ENCODE results near the gene UMAD1.

UMAD1 gene

GRCh38 chr7:7750571-7751242 lies 110.2 kb downstream of the UMAD1 start:
- H3K4me1 Mint-ChIP-seq = peaks cover 12% of the 10 kb centered on the region
- H3K27ac Mint-ChIP-seq = no peak overlapping the region

DNA sequence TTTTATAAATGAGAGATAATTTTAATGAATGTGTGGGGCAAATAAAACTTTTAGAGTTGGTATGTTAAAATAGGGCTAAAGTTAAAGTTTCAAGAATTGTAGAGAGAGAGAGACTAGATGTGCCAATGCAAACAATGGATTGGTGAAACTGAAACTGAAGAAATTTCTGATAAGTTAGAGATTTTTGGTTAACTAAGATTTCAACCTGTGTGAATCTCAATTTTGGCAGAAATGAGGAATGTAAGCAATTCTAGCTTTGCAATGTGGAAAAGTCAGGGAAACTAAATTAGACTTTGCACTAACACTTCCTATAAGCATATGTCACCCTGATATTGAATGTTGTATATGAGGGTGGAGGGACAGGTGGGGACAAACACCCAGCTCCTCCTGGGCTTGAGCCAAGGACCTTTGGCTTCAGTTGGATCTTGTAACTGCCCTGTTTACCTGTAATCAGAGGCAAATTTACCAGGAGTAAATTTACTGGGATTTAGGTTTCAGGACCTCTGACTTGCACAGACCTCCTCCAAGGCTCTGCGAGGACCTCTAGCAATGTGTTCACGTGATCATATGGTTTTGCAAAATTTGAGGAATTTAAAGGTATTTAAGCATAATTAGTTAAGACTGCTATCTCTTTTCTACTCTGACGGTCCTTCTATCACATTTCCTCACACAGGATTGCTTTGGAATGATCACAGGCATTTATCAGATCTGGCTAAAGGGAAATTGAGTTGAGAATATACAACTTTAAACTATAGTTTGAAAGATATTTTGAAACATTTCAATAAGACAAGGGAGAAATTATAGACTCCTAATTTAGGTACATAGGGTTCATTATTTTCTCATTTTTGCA lies 110.9 kb downstream of the UMAD1 start:
- Mint-ChIP-seq H3K27me3 (no peaks in the 10 kb centered on the region), H3K27ac (no peak overlapping the region), H3K9me3 (no peaks in the 10 kb centered on the region), H3K36me3 (peaks cover 7% of the 10 kb centered on the region), H3K4me3 (no peak overlapping the region), H3K4me1 (peaks cover 9% of the 10 kb centered on the region)

More at GRCh38 chr7:7750571-7751242, 110.2 kb downstream of the UMAD1 start:
- H3K27me3 Mint-ChIP-seq = no peaks in the 10 kb centered on the region
- H3K9me3 Mint-ChIP-seq = no peaks in the 10 kb centered on the region
- no peak overlapping the region for H3K4me3 Mint-ChIP-seq
- H3K36me3 Mint-ChIP-seq = peaks cover 7% of the 10 kb centered on the region

GRCh38 chr7:7756577-7756976 lies 116.0 kb downstream of the UMAD1 start:
- H3K9me3 Mint-ChIP-seq = no peaks in the 10 kb centered on the region

GRCh38 chr7:7757576-7757975 lies 117.0 kb downstream of the UMAD1 start:
- Mint-ChIP-seq H3K27ac (no peak overlapping the region), H3K4me1 (peaks cover 20% of the 10 kb centered on the region), H3K36me3 (peaks cover 4% of the 10 kb centered on the region), H3K4me3 (no peak overlapping the region), H3K9me3 (no peaks in the 10 kb centered on the region), H3K27me3 (no peaks in the 10 kb centered on the region)

More at GRCh38 chr7:7756577-7756976, 116.0 kb downstream of the UMAD1 start:
- Mint-ChIP-seq H3K4me3 (no peak overlapping the region), H3K4me1 (peaks cover 10% of the 10 kb centered on the region), H3K36me3 (peaks cover 4% of the 10 kb centered on the region), H3K27ac (no peak overlapping the region), H3K27me3 (no peaks in the 10 kb centered on the region)

DNA sequence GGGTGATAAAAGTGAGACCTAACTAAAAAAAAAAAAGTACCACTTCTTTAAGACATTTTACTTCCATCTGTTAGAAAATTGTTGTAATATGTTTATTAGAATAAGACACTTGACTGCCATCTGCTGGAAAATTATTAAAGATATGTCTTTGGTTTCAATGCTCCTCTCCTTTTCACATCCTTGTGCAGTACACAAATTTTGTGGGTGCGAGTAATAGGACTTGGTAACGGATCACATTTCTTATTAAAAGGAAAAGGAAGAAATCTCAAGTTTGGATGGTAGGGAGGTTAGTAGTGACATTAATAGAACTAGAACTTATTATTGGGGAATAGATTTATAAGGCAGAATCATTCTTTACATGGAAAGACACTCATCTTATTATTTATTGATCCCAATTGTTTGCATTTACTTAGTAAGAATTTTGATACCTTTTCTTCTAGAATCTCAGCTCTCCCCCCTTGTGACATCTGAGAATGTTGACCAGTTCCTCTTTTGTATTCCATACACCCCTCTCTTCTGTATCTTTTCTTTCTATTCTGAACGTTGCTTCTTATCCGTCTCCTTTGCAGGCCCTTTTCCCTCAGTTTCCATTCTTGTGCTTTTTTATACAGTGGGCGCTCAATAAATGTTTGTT lies 120.9 kb downstream of the UMAD1 start:
- Mint-ChIP-seq H3K27me3 (no peaks in the 10 kb centered on the region), H3K27ac (peak overlapping the region; percentile 92), H3K4me3 (peak overlapping the region; percentile 88), H3K4me1 (peaks cover 47% of the 10 kb centered on the region), H3K36me3 (no peaks in the 10 kb centered on the region), H3K9me3 (no peaks in the 10 kb centered on the region)

- Mint-ChIP-seq H3K27me3 (no peaks in the 10 kb centered on the region), H3K4me3 (peak overlapping the region; percentile 88), H3K36me3 (no peaks in the 10 kb centered on the region), H3K27ac (peak overlapping the region; percentile 92), H3K4me1 (peaks cover 47% of the 10 kb centered on the region), H3K9me3 (no peaks in the 10 kb centered on the region)
Observed at GRCh38 chr7:7761974-7762779, 121.6 kb downstream of the UMAD1 start.

DNA sequence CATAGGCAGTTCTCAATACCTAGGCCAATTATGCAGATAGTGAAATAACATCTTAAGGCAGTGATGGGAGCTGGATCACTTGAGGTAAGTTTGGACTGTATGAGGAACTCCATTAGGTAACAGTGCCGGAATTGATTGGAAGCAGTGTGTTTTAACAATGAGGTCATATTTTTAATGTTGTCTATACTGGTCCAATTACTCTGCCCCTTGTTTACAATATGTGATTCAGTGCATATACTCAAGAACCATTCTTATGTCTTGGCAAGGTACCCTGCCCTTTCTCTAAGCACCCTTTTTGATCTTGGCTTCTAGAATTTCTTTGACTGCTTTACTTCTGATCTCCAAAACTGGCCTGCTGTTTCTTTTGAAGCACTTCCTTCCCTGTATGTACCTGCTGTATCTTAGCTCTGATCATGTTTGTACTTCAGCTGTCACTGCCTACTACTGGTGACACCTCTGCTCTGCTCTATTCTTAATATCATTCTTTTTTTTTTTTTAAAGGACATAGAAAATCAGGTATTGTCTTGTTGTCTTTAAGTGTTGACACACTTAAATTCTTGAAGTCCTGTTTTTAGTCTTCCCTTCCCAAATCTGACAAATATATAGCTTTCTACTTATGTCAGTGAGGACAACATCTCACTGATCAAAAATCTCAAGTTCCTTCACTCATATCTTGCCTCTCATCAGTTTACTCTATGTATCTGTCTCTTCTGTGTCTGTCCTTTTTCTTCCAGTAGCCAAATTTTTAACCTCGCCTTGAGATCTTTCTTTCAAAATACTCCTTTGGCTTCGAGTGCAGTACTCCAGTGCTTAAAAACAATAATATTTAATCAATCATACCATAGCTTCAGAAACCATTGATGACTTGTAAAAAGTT lies 124.2 kb downstream of the UMAD1 start:
- Mint-ChIP-seq H3K9me3 (no peaks in the 10 kb centered on the region), H3K4me3 (no peak overlapping the region), H3K36me3 (no peaks in the 10 kb centered on the region), H3K27ac (peak overlapping the region; percentile 87), H3K27me3 (no peaks in the 10 kb centered on the region), H3K4me1 (peaks cover 47% of the 10 kb centered on the region)

DNA sequence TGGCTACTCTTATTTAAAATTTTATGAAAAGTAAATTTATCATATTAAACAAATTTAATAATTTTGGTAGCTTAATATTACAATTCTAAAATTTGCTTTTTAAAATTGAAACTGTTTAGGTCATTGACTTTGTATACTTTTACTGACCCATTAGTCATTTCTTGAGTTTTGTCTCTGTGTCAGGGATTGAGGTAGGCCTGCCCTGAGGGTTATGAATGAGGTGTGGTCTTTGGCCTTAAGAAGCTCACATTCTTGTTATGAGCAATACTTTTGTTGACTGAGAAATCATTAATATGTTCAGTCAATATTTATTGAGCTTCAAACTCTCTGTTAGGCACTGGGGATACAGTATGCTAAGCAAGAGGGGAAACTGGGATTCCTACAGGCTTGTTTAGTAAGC lies 124.9 kb downstream of the UMAD1 start:
- Mint-ChIP-seq H3K27ac (peak overlapping the region; percentile 48), H3K27me3 (no peaks in the 10 kb centered on the region), H3K9me3 (no peaks in the 10 kb centered on the region), H3K4me1 (peaks cover 51% of the 10 kb centered on the region), H3K36me3 (peaks cover 2% of the 10 kb centered on the region), H3K4me3 (no peak overlapping the region)

DNA sequence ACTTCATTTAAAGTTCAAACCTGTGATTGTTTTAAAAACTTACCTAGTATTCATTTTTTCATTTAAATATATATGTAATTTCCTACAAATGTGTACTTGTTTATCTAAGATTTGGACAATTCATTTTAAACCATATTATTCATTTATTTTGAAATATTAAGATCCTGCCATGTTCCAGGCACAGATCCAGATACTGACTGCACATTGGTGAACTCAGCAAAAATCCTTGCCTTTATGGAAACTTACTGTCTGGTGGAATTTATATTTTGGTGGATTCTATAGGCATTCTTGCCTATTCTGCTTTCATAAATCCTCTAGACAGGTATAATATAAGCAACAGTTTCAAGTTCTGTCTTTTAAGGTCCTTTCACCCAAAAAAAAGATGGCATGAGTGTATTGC lies 126.1 kb downstream of the UMAD1 start:
- Mint-ChIP-seq H3K36me3 (peaks cover 2% of the 10 kb centered on the region), H3K4me1 (peaks cover 53% of the 10 kb centered on the region), H3K27ac (no peak overlapping the region), H3K27me3 (no peaks in the 10 kb centered on the region), H3K4me3 (no peak overlapping the region), H3K9me3 (no peaks in the 10 kb centered on the region)

- H3K4me3 Mint-ChIP-seq = no peak overlapping the region
- H3K4me1 Mint-ChIP-seq = peaks cover 47% of the 10 kb centered on the region
- peaks cover 2% of the 10 kb centered on the region for H3K36me3 Mint-ChIP-seq
- no peaks in the 10 kb centered on the region for H3K9me3 Mint-ChIP-seq
- H3K27me3 Mint-ChIP-seq = no peaks in the 10 kb centered on the region
- no peak overlapping the region for H3K27ac Mint-ChIP-seq
Observed at GRCh38 chr7:7768977-7769709, 128.6 kb downstream of the UMAD1 start.

- Mint-ChIP-seq H3K4me1 (peaks cover 44% of the 10 kb centered on the region), H3K4me3 (no peak overlapping the region), H3K27me3 (no peaks in the 10 kb centered on the region), H3K36me3 (peaks cover 7% of the 10 kb centered on the region), H3K9me3 (peaks cover 2% of the 10 kb centered on the region), H3K27ac (no peak overlapping the region)
Observed at GRCh38 chr7:7769710-7770627, 129.4 kb downstream of the UMAD1 start.

DNA sequence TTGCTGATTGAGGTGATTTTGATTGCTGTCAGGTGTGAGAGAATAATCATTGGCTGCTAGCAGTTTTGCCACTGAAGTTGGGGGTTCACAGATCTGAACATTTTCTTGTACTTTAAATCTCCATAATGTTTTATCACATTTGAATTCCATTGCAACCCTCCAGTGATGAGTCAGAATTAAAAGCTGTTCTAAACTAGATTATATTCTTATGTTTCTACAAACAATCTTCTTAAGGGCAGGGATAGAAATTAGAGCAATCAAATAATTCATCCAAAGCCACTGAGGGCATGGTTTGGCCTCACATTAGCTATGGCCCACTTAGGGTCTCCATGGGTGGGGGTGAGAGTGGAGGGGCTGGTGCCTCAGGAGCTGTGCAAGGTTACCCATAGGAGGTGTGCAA lies 130.9 kb downstream of the UMAD1 start:
- H3K4me3 Mint-ChIP-seq = no peak overlapping the region
- H3K36me3 Mint-ChIP-seq = peaks cover 7% of the 10 kb centered on the region
- peaks cover 39% of the 10 kb centered on the region for H3K4me1 Mint-ChIP-seq
- no peak overlapping the region for H3K27ac Mint-ChIP-seq
- H3K27me3 Mint-ChIP-seq = no peaks in the 10 kb centered on the region
- peaks cover 4% of the 10 kb centered on the region for H3K9me3 Mint-ChIP-seq

- Mint-ChIP-seq H3K27me3 (no peaks in the 10 kb centered on the region), H3K9me3 (peaks cover 4% of the 10 kb centered on the region), H3K4me1 (peaks cover 39% of the 10 kb centered on the region), H3K4me3 (peak overlapping the region; percentile 81), H3K27ac (peak overlapping the region; percentile 76), H3K36me3 (peaks cover 7% of the 10 kb centered on the region)
Observed at GRCh38 chr7:7772397-7772821, 131.9 kb downstream of the UMAD1 start.
